ENCODE data around the gene TCL1A.

DNA sequence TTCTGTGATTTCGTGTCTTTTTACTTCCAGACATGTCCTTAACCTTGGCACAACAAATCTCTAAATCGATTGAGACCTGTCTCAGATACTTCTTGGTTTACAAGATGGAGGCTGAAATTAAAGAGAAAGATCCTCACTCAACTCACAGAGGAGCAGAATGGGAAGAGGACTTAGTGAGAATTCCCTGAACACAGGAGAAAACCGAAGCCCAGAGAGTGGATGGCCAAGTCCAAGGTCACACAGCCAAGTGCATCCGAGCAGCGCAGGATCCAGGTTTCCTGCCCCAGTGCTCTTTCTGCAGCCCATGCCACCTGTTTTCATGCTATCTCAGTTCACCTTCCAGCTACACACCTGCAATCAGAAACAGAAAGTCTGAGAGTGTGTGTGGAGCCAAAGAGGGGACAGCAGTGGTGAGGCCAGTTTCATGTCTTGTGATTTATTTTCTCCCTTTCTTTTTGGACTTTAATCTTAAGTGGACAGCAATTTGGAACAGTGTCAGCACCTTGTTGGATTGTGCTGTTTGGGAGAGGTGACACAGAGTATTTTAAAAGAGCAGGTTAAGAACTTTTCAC, 50.6 kb downstream of the TCL1A start:
- TF ChIP-seq, protein P1, sequence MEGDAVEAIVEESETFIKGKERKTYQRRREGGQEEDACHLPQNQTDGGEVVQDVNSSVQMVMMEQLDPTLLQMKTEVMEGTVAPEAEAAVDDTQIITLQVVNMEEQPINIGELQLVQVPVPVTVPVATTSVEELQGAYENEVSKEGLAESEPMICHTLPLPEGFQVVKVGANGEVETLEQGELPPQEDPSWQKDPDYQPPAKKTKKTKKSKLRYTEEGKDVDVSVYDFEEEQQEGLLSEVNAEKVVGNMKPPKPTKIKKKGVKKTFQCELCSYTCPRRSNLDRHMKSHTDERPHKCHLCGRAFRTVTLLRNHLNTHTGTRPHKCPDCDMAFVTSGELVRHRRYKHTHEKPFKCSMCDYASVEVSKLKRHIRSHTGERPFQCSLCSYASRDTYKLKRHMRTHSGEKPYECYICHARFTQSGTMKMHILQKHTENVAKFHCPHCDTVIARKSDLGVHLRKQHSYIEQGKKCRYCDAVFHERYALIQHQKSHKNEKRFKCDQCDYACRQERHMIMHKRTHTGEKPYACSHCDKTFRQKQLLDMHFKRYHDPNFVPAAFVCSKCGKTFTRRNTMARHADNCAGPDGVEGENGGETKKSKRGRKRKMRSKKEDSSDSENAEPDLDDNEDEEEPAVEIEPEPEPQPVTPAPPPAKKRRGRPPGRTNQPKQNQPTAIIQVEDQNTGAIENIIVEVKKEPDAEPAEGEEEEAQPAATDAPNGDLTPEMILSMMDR (IDR thresholded peaks at IDR 0.05; ENCODE audit: insufficient read depth, low read depth, low read length): no peak
- no peak for TF ChIP-seq EZH2 (IDR thresholded peaks at IDR 0.05; ENCODE audit: insufficient read depth, low read length)

Measured in astrocyte (in vitro differentiated cells and primary cell).